ENCODE data around the gene CIAO1.

DNA sequence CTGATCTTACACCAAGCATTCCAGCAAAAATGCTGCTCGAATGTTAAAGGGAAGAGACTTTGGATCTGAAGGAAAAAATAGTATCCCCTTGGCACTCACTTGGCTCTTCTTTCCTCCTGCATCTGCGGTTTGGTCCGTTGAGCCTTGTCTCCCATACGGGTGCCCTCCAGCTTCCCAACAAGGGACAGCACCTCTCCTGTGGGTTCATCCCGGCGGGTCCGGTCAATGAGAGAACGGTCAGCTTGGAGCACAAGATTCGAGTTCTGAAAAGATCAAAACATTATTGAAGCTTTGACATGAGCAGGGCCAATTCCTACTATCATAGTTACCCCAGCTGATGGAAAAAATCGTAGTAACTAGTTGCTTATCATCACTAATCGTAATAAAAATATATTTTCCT, 38.6 kb downstream of the CIAO1 start:
- no peak for TF ChIP-seq CTCF (IDR thresholded peaks at IDR 0.05)
- no peak for TF ChIP-seq ZFX (IDR thresholded peaks at IDR 0.05; ENCODE audit: borderline replicate concordance)
